Prostate gland (tissue), 2 donors: ENCODE data around the gene HNRNPH2.

Experiments
- CTCF ChIP-seq, 4 experiments: fragments of 200-600 bp in 2 of 4; fragments of 450-650 bp in 2 of 4; sonication (generic) in 2 of 4; IDR thresholded peaks; 1 replicate in 3 of 4; 2 replicates in 1 of 4; pipeline ENCODE4 v1.5.1; 2016 to 2019; ENCODE audit warnings: antibody characterized with exemption in 4 of 4, mild to moderate bottlenecking in 2 of 4, moderate library complexity in 2 of 4
- POLR2A ChIP-seq: fragments of 450-650 bp; IDR thresholded peaks from one replicate; pipeline ENCODE4 v1.6.1; 2016; ENCODE audit warnings: antibody characterized with exemption, mild to moderate bottlenecking

- TF ChIP-seq POLR2A (no peak), CTCF (IDR thresholded peaks at IDR 0.05) (no peak)
Measured at GRCh38 chrX:101385026-101385684, 22.9 kb upstream of the HNRNPH2 start.
